Smooth muscle cell of the pulmonary artery (primary cell): Measurements from ENCODE around the gene BSCL2. TPM values are rescaled to one million over a fixed set of nuclear protein-coding genes. Genes with fewer than 3 reads are reported as not detected.

Source experiments
- total RNA-seq: library from RNA; depleted of rRNA; stranded (reverse); fragments of >200 nt; gene quantifications from 2 replicates; pipeline ENCODE4 v1.2.3, GENCODE V29; 2014

Gene BSCL2
- 54.8 and 59.1 TPM in 2 replicates for total RNA-seq

GRCh38 chr11:62707277-62707861, at the start of gene BSCL2, which contains the start of gene GNG3:
BSCL2 (minus strand) TSS chr11:62707424; CDS start chr11:62707195, 229 bp downstream.
GNG3 (plus strand) TSS chr11:62707676; CDS start chr11:62708296, 620 bp downstream.

DNA sequence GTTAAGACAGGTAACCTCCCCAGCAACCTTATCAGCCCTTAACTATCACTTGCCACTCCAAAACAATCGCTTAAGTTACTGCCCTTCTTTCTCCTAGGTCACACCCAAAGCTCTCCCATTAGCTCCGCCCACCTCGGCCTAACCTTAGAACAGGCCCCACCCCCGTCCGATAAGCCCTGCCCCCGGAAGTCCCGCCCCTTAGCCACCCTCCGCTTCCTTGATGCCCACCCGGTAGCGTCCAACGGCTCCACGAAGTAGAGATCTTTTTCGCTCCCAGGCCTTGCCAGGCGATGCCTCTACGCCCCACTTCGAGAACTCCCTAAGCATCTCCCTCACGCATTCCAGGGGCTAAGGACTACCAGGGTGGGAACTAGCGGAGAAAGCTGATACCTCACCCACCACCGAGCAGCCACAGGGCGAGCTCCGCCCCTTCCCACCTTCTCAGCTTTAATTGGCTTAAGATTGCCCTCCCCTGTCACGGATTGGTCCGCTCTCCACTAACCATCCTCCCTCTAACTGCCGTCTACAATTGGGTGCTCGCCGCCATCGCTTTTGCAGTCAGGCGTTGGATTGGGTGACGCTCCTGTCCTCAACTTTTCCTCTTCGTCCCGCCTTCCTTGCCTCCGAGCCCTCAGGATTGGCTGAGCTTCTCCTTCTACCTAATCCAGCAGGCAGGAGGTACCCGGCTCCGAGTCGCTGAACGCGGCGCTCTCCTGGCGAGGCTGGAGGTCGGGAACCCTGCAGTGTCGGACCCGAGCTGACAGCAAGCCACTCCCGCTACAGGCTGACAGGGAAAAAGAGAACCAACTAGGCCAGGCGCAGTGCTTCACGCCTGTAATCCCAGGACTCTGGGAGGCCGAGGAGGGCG, 46.7 kb upstream of the BSCL2 start, which contains the start of gene ZBTB3:
Gene ZBTB3 (minus strand): TSS at position 425 of the 868 bp plus-strand sequence. CDS start 496 bp downstream, outside the sequence.

DNA sequence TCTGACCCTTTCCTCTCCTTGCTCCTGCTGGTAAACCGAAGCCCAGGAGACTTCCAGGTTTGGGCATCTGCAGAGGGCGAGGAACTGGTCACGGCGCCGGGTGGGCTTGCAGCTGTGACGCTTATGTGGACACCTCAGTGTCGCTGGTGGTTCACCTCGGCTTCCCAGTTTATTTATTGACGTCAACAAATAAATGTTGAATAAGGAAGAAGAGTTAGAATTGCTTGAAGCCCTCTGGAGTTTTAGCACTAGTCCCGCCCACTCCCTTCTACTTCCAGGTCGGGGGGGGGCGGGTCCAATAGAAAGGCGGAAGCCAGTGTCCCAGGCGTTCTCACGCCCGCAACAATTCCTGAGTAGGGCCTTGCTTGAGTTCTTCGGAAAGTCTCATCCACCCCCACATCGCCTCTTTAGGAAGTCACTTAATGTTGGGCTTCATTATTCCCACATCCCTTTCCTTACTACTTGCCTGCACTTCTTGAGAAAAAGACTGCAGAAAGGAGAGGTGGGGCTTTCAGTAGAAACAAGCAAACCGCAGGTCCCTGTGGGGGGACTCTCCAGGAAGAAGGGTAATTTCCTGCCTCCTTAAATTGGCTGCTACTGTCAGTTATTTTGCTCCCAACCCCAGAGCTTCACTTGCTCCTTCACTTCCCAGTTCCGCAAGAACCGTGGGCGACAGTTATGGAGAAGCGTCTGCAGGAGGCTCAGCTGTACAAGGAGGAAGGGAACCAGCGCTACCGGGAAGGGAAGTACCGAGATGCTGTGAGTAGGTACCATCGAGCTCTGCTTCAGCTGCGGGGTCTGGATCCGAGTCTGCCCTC, 21.2 kb upstream of the BSCL2 start, which contains the start of gene TTC9C:
Gene TTC9C (plus strand): TSS at position 316 of the 818 bp plus-strand sequence. CDS start 363 bp downstream, at position 679.

DNA sequence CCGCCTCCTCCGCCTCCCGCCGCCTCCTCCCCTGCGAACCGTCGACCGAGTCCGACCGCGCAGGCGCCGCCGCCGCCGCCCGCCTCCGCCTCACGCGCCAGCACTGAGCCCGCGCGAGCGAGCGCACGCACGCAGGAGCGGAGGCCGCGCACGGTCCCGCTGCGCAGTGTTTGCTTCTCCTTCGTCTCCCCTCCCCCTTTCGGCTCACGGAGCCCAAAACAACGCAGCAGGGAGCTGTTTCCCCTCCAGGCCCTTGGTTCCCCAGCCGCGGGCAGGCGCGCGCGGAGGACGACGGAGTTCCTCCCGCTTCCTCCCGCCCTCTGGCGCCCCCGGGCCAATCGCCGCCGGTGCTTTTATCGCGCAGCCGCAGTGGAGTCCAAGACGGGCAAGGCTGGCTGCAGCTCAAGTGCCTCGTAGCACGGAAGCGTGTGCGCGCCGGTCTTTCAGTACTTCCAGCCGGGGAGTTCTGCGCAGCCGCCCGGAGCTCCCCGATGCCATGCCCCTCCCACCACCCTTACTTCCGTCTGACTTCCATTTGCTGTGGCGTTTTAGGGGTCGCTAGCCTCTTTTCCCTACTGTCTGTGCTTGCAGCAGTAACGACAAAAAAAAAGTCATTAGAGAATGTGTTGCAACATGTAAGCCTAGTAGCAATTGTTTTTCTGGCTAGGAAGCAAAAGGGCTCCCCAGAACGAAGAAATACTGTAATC, 20.1 kb upstream of the BSCL2 start, which contains the start of gene HNRNPUL2:
Gene HNRNPUL2 (minus strand): TSS at position 293 of the 707 bp plus-strand sequence. CDS start 301 bp downstream, outside the sequence.

DNA sequence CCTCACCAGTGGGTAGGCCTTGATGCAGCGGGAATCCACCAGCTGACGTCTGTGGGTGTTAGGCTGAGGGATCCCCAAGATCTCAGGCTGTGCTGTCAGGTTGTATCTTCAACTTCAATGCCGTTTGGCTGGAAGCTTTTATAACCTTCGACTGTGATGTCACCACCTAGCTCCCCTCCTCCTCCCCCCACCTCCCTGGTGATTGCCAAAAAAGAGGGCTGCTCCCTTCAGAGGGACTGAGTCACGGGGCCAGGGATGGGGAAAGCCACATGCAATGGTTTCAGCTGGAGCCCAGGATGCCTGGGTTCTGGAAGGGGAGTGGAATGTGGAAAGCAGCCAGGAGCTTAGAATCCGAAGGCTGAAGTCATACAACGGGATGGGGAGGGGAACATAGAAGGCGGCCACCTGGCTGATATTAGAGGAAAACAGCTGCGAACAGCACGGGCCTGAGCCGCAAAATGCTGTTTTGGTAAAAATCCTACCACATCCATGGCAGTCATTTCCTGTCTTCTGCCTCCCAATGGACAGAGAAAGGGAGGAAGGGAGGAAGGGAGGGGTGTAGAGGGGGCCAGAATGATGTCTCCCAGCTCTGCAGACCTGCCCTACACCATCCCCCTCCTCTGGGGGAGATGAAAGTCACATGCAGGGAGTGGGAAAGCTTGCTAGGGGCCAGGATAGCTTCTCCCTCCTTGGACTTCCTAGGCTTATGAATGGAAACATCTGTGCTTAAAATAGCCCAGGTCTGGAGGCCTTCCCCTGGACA, 17.6 kb downstream of the BSCL2 start, which contains the start of gene LRRN4CL:
Gene LRRN4CL (minus strand): TSS at position 110 of the 763 bp plus-strand sequence. CDS start 1,022 bp downstream, outside the sequence.

GRCh38 chr11:62678770-62679696, 28.2 kb downstream of the BSCL2 start, which contains the start of gene UBXN1:
UBXN1 (minus strand) TSS chr11:62679073; CDS start chr11:62678923, 150 bp downstream.

DNA sequence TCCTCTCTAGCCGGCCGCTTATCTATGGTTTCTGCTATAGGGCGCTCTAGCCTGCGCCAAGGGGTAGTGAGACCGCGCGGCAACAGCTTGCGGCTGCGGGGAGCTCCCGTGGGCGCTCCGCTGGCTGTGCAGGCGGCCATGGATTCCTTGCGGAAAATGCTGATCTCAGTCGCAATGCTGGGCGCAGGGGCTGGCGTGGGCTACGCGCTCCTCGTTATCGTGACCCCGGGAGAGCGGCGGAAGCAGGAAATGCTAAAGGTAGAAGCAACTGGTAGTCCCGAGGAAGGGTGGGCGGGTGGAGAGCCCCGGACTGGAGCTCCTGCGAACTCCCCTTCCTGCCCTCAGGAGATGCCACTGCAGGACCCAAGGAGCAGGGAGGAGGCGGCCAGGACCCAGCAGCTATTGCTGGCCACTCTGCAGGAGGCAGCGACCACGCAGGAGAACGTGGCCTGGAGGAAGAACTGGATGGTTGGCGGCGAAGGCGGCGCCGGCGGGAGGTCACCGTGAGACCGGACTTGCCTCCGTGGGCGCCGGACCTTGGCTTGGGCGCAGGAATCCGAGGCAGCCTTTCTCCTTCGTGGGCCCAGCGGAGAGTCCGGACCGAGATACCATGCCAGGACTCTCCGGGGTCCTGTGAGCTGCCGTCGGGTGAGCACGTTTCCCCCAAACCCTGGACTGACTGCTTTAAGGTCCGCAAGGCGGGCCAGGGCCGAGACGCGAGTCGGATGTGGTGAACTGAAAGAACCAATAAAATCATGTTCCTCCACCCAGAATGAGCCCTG, 35.4 kb downstream of the BSCL2 start, which contains the start of the genes LBHD1 and UQCC3:
Gene LBHD1 (minus strand): TSS at position 660 of the 782 bp plus-strand sequence. CDS start 2,236 bp downstream, outside the sequence.
Gene UQCC3 (plus strand): TSS at position 66 of the 782 bp plus-strand sequence. CDS start 73 bp downstream, at position 139.

GRCh38 chr11:62665075-62665598, 42.1 kb downstream of the BSCL2 start, which contains the start of the genes C11orf98 and CSKMT:
C11orf98 (minus strand) TSS chr11:62665210; CDS start chr11:62665169, 41 bp downstream.
CSKMT (plus strand) TSS chr11:62665312; CDS start chr11:62665880, 568 bp downstream.

DNA sequence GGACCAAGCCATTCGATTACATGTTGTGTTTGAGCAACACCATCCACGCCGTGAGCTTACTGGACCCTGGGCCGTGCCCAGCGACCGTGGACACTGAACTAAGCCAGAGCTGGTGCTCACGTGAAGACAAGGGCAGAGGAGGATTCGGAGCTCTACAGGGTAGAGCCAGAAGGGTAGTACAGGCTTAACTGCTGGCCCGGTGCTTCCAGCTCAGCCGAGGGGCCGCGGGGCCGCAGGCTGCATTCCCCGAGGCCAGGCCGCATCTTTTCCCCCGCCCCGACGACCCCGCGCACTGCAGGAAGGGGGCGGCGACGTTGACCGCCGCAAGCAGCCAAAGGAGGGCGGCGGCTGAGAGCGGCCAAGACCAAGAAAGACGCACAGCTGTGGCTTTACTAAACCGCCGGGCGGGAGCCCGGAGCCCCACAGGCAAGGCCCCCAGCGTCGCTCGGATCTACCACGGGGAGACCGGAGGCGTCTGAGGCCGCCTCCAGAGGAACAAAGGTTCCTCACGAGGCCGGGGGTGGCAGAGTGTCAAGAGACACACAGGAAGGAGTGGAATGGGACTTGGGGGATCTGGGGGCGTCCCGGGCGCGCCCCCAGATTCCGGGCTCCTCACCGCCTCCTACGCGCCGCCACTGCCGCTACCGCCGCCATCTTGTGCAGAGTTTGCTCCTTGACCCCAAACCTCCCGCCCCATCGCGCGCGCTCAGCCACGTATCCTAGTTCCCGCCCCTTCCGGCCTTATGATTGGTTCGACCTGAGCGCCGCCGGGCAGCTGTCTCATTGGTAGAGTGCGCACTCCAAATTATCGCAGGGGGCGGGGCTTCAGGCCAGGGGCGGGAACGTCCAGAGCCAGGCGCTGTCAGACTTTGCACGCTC, 61.0 kb downstream of the BSCL2 start, which contains the start of gene GANAB:
Gene GANAB (minus strand): TSS at position 668 of the 879 bp plus-strand sequence. CDS start 14 bp downstream, at position 654.

Other genes starting within 250 kb of the BSCL2 start
- gene AHNAK, start 160.6 kb downstream of the BSCL2 start, total RNA-seq = 498 and 644 TPM in 2 replicates
- gene EEF1G, start 133.5 kb downstream of the BSCL2 start, total RNA-seq = 1,318 and 1,351 TPM in 2 replicates
- gene TUT1, start 115.9 kb downstream of the BSCL2 start, total RNA-seq = 8.7 and 9.2 TPM in 2 replicates
- gene MTA2, start 105.6 kb downstream of the BSCL2 start, total RNA-seq = 70.8 and 86.8 TPM in 2 replicates
- gene EML3, start 94.6 kb downstream of the BSCL2 start, total RNA-seq = 23.8 and 38.6 TPM in 2 replicates
- 3.1 and 5.8 TPM in 2 replicates for gene ROM1, start 94.2 kb downstream of the BSCL2 start, total RNA-seq
- gene B3GAT3, start 85.4 kb downstream of the BSCL2 start, total RNA-seq = 48.9 and 82.7 TPM in 2 replicates
- gene GANAB, start 60.8 kb downstream of the BSCL2 start, total RNA-seq = 612 and 660 TPM in 2 replicates
- gene INTS5, start 54.1 kb downstream of the BSCL2 start, total RNA-seq = 24.5 and 26.9 TPM in 2 replicates
- gene C11orf98, start 42.2 kb downstream of the BSCL2 start, total RNA-seq = 13.4 and 18.3 TPM in 2 replicates
- 4.2 and 4.5 TPM in 2 replicates for gene CSKMT, start 42.1 kb downstream of the BSCL2 start, total RNA-seq
- gene UQCC3, start 35.8 kb downstream of the BSCL2 start, total RNA-seq = 6.6 and 7.5 TPM in 2 replicates
- 3.0 and 3.9 TPM in 2 replicates for gene LBHD1, start 35.2 kb downstream of the BSCL2 start, total RNA-seq
- 80.9 and 85.2 TPM in 2 replicates for gene UBXN1, start 28.4 kb downstream of the BSCL2 start, total RNA-seq
- 3.3 and 4.9 TPM in 2 replicates for gene LRRN4CL, start 17.9 kb downstream of the BSCL2 start, total RNA-seq
- gene GNG3, start 252 bp upstream of the BSCL2 start, total RNA-seq = 0.13 TPM in 1 of 2 replicates, not detected in the other
- gene HNRNPUL2, start 20.0 kb upstream of the BSCL2 start, total RNA-seq = 13.3 and 15.4 TPM in 2 replicates
- gene TTC9C, start 21.1 kb upstream of the BSCL2 start, total RNA-seq = 27.5 and 28.9 TPM in 2 replicates
- 10.3 and 11.7 TPM in 2 replicates for gene ZBTB3, start 46.7 kb upstream of the BSCL2 start, total RNA-seq
- gene POLR2G, start 54.2 kb upstream of the BSCL2 start, total RNA-seq = 51.6 and 51.7 TPM in 2 replicates
- 19.3 and 27.2 TPM in 2 replicates for gene TAF6L, start 64.0 kb upstream of the BSCL2 start, total RNA-seq
- gene TMEM179B, start 80.0 kb upstream of the BSCL2 start, total RNA-seq = 48.9 and 50.0 TPM in 2 replicates
- gene TMEM223, start 84.6 kb upstream of the BSCL2 start, total RNA-seq = 13.3 and 16.2 TPM in 2 replicates
- gene NXF1, start 98.0 kb upstream of the BSCL2 start, total RNA-seq = 26.1 and 39.4 TPM in 2 replicates
- 35.5 and 44.3 TPM in 2 replicates for gene STX5, start 124.6 kb upstream of the BSCL2 start, total RNA-seq
- not detected in 2 replicates for gene TEX54, start 125.4 kb upstream of the BSCL2 start, total RNA-seq
- gene WDR74, start 132.2 kb upstream of the BSCL2 start, total RNA-seq = 25.4 and 46.1 TPM in 2 replicates
- gene SLC3A2, start 173.5 kb upstream of the BSCL2 start, total RNA-seq = 104 and 190 TPM in 2 replicates
- not detected in 2 replicates for gene CHRM1, start 213.9 kb upstream of the BSCL2 start, total RNA-seq